OCI-M2 (cell line): ENCODE data around the gene RO60.

Experiments
- DNase-seq: peaks from one replicate; lab custom pipeline; 2025; ENCODE audit not compliant: unreplicated experiment; lab: John Stamatoyannopoulos, UW

RO60 gene

DNA sequence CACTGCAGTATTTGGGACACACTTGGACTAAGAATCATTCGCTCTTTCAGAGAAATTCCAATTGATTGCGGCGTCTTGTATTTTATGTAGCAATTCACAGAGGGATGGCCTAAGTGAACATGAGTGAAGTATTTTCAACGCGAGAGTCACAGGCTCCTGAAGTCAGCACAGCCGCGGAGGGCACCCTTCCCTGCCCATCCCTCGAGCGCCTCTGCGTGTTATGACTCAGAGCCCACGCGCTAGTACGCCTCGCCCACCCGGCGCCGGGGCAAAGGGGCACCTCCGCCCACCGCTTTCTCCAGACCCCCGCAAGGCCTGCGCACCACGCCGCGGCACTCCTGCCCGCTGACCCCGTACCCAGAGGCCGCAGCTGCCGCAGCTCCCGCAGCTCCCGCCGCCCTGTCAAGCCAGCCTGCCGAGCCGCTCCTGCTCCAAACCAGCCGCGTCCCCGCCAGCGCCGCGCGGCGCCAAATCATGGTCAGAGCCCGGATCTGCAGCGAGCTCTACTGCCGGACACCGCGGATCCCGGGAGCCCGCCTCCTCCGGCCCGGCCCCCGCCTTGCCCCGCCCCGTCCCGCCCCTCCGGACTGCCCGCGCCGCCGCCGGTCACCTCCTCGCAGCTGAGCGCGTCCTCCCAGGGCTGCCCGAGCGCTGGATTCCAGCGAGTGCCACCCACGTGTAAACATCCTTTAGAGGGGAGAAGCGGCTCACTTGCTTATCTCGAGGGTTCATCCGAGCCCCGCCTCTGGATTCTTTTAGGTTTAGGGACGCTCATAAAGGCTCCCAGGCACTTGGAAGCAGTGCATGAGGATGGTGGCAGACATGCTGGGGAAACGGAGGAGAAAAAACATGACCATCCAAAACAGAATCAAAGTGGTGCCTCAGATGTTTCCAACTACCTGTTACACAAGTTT, 45.8 kb downstream of the RO60 start, which contains the start of gene GLRX2:
GLRX2 (minus strand) TSS at position 508 of the 914 bp plus-strand sequence; CDS start at position 476, 32 bp downstream.
- peak; percentile 37 for DNase-seq

DNA sequence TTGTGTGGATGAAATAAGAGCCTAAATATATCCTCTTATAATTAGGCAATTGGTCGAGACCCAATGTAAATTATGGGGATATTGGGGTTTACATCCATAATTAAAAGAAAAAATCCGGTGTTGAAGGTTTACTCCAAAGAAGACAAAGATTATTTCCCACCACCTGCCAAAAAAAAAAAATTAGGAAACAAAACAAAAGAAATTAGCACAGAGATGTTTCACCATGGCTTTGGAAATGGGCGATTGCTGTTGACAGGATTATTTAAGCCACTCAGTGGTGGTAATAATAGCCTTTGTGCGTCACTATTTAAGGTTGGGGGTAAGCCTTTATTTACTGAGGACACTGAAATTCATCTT, 46.4 kb downstream of the RO60 start:
- DNase-seq, result no peak

DNA sequence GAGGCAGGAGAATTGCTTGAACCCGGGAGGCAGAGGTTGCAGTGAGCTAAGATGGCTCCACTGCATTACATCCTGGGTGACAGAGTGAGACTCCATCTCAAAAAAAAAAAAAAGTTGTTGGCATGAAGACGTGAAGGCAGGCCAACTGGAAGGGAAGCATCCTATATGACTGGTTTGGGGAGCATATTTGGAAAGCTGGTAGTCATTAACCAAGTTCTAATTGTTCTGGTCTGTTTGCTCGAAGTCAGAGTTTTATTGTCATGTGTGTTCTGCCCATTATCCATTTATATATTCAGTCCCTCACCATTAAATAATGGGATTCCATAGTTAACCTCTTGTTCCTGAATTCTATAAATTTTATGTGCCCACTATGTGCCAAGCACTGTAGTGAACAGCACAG, 49.1 kb downstream of the RO60 start:
- no peak for DNase-seq
